ENCODE measurements around the gene CCDC188. TPM values are rescaled to one million over a fixed set of nuclear protein-coding genes. Genes with fewer than 3 reads are reported as not detected.

The CCDC188 gene
- total and polyA plus RNA-seq, 9 of the 15 experiments (the other 6 are each of a cell fraction or from before 2014, with no cell fraction given), result not detected

GRCh38 chr22:20186183-20186870, 35.5 kb upstream of the CCDC188 start (continued):
- TF ChIP-seq ZNF280A (IDR thresholded peaks at IDR 0.05; ENCODE audit: low read depth, partially characterized antibody) (no peak), ZNF436 (CRISPR knock-in tag; IDR thresholded peaks at IDR 0.05) (no peak), ZNF75A (CRISPR knock-in tag; IDR thresholded peaks at IDR 0.05) (no peak), ZNF347 (CRISPR knock-in tag; IDR thresholded peaks at IDR 0.05; ENCODE audit: low read depth) (no peak), ZNF668 (CRISPR knock-in tag; IDR thresholded peaks at IDR 0.05) (no peak), CHD7 (IDR thresholded peaks at IDR 0.05; ENCODE audit: low read depth, low read length) (peak; percentile 15), ATF7 (IDR thresholded peaks at IDR 0.05) (no peak), CBX8 (IDR thresholded peaks at IDR 0.05; ENCODE audit: borderline replicate concordance, extremely low read depth, low read depth, low read length, poor library complexity, severe bottlenecking) (no peak), BCOR (IDR thresholded peaks at IDR 0.05) (peak; percentile 86), USF1 (CRISPR knock-in tag; IDR thresholded peaks at IDR 0.05) (peak; percentile 5; the same call in 1 of the 2 replicates), RAD21 (CRISPR knock-in tag; conservative IDR thresholded peaks at IDR 0.05 in 1 of 2, IDR thresholded peaks at IDR 0.05 in 1 of 2) (peak in 1 of 2 experiments; percentile 69; a peak in 2 of 4 replicates), GATA2 (CRISPR knock-in tag; IDR thresholded peaks at IDR 0.05) (no peak), HDAC2 (IDR thresholded peaks at IDR 0.05) (0 out of 2 replicates have a peak, but pooled peaks have one; percentile 18), SAFB2 (IDR thresholded peaks at IDR 0.05; ENCODE audit: borderline replicate concordance, low read depth, low read length, severe bottlenecking) (no peak)
